H1 (cell line): ENCODE data around the gene EPB42. TPM values are rescaled to one million over a fixed set of nuclear protein-coding genes. Genes with fewer than 3 reads are reported as not detected.

ENCODE experiments used
- CTCF ChIA-PET: fragments of 300-600 bp; sonication (Branson Sonifier 250); formaldehyde crosslinking; loops from one replicate; lab custom pipeline; 2021; ENCODE audit not compliant: partially characterized antibody; lab: Charles Lee
- POLR2A ChIA-PET: fragments of 300-600 bp; sonication (Branson Sonifier 250); formaldehyde crosslinking; loops from one replicate; lab custom pipeline; 2021; ENCODE audit warnings: inconsistent platforms; ENCODE audit not compliant: partially characterized antibody; lab: Charles Lee
- DNase-seq, 2 experiments: peaks; one replicate each; pipeline versions ENCODE4 v3.0.0 to v3.0.0-alpha.2; 2010 to 2022; ENCODE audit warnings: low spot score in 2 of 2, low read depth in 1 of 2, mixed read lengths in 1 of 2
- FAIRE-seq: peaks from 2 replicates; lab custom pipeline; 2011; peaks lifted over from hg19 to GRCh38; lab: Jason Lieb, UNC
- H2AFZ ChIP-seq: 2 replicates; pipeline ENCODE4 v1.8.1; 2012; ENCODE audit warnings: low read length, inconsistent platforms
- H2AK5ac ChIP-seq: 2 replicates; pipeline ENCODE4 v1.6.1; 2013; ENCODE audit warnings: low read depth, low read length
- H2BK120ac ChIP-seq: replicated peaks from 2 replicates; pipeline ENCODE3; 2013; ENCODE audit warnings: low read depth, low read length, inconsistent platforms
- H2BK12ac ChIP-seq: 2 replicates; pipeline ENCODE4 v1.6.1; 2013; ENCODE audit warnings: low read depth, low read length
- H2BK15ac ChIP-seq: 2 replicates; pipeline ENCODE4 v1.6.1; 2013; ENCODE audit warnings: low read length
- H2BK20ac ChIP-seq: 2 replicates; pipeline ENCODE4 v1.6.1; 2013; ENCODE audit warnings: low read length
- H2BK5ac ChIP-seq: 2 replicates; pipeline ENCODE4 v1.6.1; 2013; ENCODE audit warnings: low read depth, low read length
- H3K14ac ChIP-seq: 2 replicates; pipeline ENCODE4 v1.6.1; 2013; ENCODE audit warnings: inconsistent platforms; ENCODE audit not compliant: insufficient read length
- H3K18ac ChIP-seq: 2 replicates; pipeline ENCODE4 v1.6.1; 2013; ENCODE audit warnings: low read length; ENCODE audit errors: extremely low read depth
- H3K23ac ChIP-seq: 2 replicates; pipeline ENCODE4 v1.6.1; 2013; ENCODE audit warnings: inconsistent platforms; ENCODE audit not compliant: insufficient read length
- H3K23me2 ChIP-seq: 2 replicates; pipeline ENCODE4 v1.6.1; 2013; ENCODE audit warnings: low read depth, low read length
- H3K27ac ChIP-seq: 2 replicates; pipeline ENCODE4 v1.6.1; 2011; ENCODE audit warnings: low read depth, low read length, inconsistent platforms
- H3K27me3 ChIP-seq, 4 experiments: replicated peaks in 1 of 4; 1 replicate in 1 of 4; 2 replicates in 3 of 4; pipeline versions ENCODE4 v1.6.1 to v1.8.1; 2011 to 2013; ENCODE audit warnings: low read length in 3 of 4, mild to moderate bottlenecking in 3 of 4, inconsistent platforms in 2 of 4, mixed read lengths in 2 of 4, moderate library complexity in 1 of 4; ENCODE audit not compliant: control insufficient read depth in 3 of 4, insufficient read depth in 3 of 4; ENCODE audit errors: extremely low read depth in 1 of 4
- H3K36me3 ChIP-seq, 4 experiments: 2 replicates each; pipeline versions ENCODE4 v1.6.1 to v1.8.1; 2011 to 2013; ENCODE audit warnings: mild to moderate bottlenecking in 4 of 4, low read length in 3 of 4, moderate library complexity in 2 of 4, control low read depth in 1 of 4, inconsistent platforms in 1 of 4; ENCODE audit not compliant: insufficient read depth in 4 of 4, control insufficient read depth in 2 of 4
- H3K4ac ChIP-seq: replicated peaks from 2 replicates; pipeline ENCODE3; 2013; ENCODE audit warnings: low read length, low read depth, mixed read lengths, inconsistent platforms; ENCODE audit not compliant: insufficient read length
- H3K4me1 ChIP-seq, 4 experiments: replicated peaks in 1 of 4; 1 replicate in 1 of 4; 2 replicates in 3 of 4; pipeline versions ENCODE4 v1.6.1 to v1.8.1; 2011 to 2013; ENCODE audit warnings: low read length in 3 of 4, inconsistent platforms in 2 of 4, mixed read lengths in 1 of 4; ENCODE audit not compliant: insufficient read depth in 4 of 4, control insufficient read depth in 3 of 4
- H3K4me2 ChIP-seq, 2 experiments: 2 replicates each; pipeline versions ENCODE4 v1.6.1 to v1.8.1; 2011 to 2013; ENCODE audit warnings: low read depth in 2 of 2, low read length in 2 of 2, control low read depth in 1 of 2, inconsistent platforms in 1 of 2, mild to moderate bottlenecking in 1 of 2; ENCODE audit not compliant: insufficient read depth in 1 of 2
- H3K4me3 ChIP-seq, 4 experiments: fragments of 200-600, 300-600 bp in 1 of 4; sonication (generic), shearing (Covaris generic), sonication (Bioruptor Twin) in 1 of 4; 2 replicates each; pipeline versions ENCODE4 v1.5.1 to v1.8.1; 2011 to 2016; ENCODE audit warnings: low read length in 4 of 4, low read depth in 3 of 4, control low read depth in 2 of 4, inconsistent platforms in 2 of 4, mild to moderate bottlenecking in 2 of 4, mixed read lengths in 1 of 4, moderate library complexity in 1 of 4; ENCODE audit not compliant: insufficient read depth in 2 of 4; ENCODE audit errors: extremely low read depth in 1 of 4
- H3K56ac ChIP-seq: replicated peaks from 2 replicates; pipeline ENCODE3; 2013; ENCODE audit warnings: low read depth, mild to moderate bottlenecking, mixed read lengths, low read length, inconsistent platforms; ENCODE audit not compliant: insufficient read length
- H3K79me1 ChIP-seq: 2 replicates; pipeline ENCODE4 v1.6.1; 2013; ENCODE audit warnings: low read depth, low read length, control low read depth
- H3K79me2 ChIP-seq, 2 experiments: 2 replicates each; pipeline versions ENCODE4 v1.6.1 to v1.8.1; 2012 to 2013; ENCODE audit warnings: low read length in 2 of 2, mild to moderate bottlenecking in 2 of 2, inconsistent platforms in 1 of 2; ENCODE audit not compliant: insufficient read depth in 2 of 2, control insufficient read depth in 1 of 2
- H3K9ac ChIP-seq, 4 experiments: replicated peaks in 1 of 4; 1 replicate in 1 of 4; 2 replicates in 3 of 4; pipeline versions ENCODE4 v1.6.1 to v1.8.1; 2011 to 2013; ENCODE audit warnings: low read depth in 3 of 4, low read length in 3 of 4, control low read depth in 2 of 4, mild to moderate bottlenecking in 2 of 4, moderate library complexity in 2 of 4, inconsistent platforms in 1 of 4; ENCODE audit errors: extremely low read depth in 1 of 4
- H3K9me3 ChIP-seq, 2 experiments: 2 replicates each; pipeline versions ENCODE4 v1.6.1 to v1.8.1; 2012 to 2013; ENCODE audit warnings: mild to moderate bottlenecking in 2 of 2, moderate library complexity in 2 of 2, control low read depth in 1 of 2, inconsistent platforms in 1 of 2, low read depth in 1 of 2, low read length in 1 of 2, mixed read lengths in 1 of 2; ENCODE audit not compliant: insufficient read depth in 2 of 2
- H4K20me1 ChIP-seq, 2 experiments: replicated peaks in 1 of 2; 2 replicates each; pipeline versions ENCODE3 to v1.8.1; 2011 to 2013; ENCODE audit warnings: inconsistent platforms in 2 of 2, low read length in 2 of 2, mild to moderate bottlenecking in 1 of 2; ENCODE audit not compliant: insufficient read depth in 2 of 2, control insufficient read depth in 1 of 2
- H4K5ac ChIP-seq: 2 replicates; pipeline ENCODE4 v1.6.1; 2013; ENCODE audit warnings: low read length, low read depth, mixed read lengths, inconsistent platforms; ENCODE audit not compliant: insufficient read length
- H4K8ac ChIP-seq: 2 replicates; pipeline ENCODE4 v1.8.0; 2013; ENCODE audit warnings: mild to moderate bottlenecking, moderate library complexity, low read length, inconsistent platforms; ENCODE audit not compliant: insufficient read depth; ENCODE audit errors: extremely low read depth
- H4K91ac ChIP-seq: replicated peaks from 2 replicates; pipeline ENCODE3; 2013; ENCODE audit warnings: low read length, mixed read lengths, inconsistent platforms; ENCODE audit not compliant: insufficient read length
- SAP30 ChIP-seq: fragments of 300-600 bp; sonication (generic); IDR thresholded peaks from 2 replicates; pipeline ENCODE4 v1.7.1; 2012; ENCODE audit warnings: low read length, moderate library complexity, mild to moderate bottlenecking, inconsistent platforms; ENCODE audit not compliant: insufficient read depth, insufficient replicate concordance
- SIN3A ChIP-seq, 2 experiments: IDR thresholded peaks in 1 of 2; conservative IDR thresholded peaks in 1 of 2; 2 replicates each; pipeline ENCODE4 v1.6.1; 2011 to 2012; ENCODE audit warnings: low read length in 2 of 2, improper control_type of control experiment in 1 of 2, low read depth in 1 of 2, mild to moderate bottlenecking in 1 of 2
- SP4 ChIP-seq: IDR thresholded peaks from 2 replicates; pipeline ENCODE4 v1.6.1; 2012; ENCODE audit warnings: low read length, inconsistent platforms
- WGBS, 2 experiments: shearing (Covaris generic) in 1 of 2; methylation state at CpG; one replicate each; pipeline versions ENCODE4 v1.1.6 to v1.1.7; 2013 to 2015; ENCODE audit warnings: low lambda C conversion rate in 2 of 2, mixed read lengths in 2 of 2, inconsistent platforms in 1 of 2, low coverage in 1 of 2, missing lambda C conversion rate in 1 of 2; ENCODE audit not compliant: insufficient replicate concordance in 2 of 2, insufficient coverage in 1 of 2, insufficient read length in 1 of 2; ENCODE audit errors: extremely low coverage in 1 of 2, missing lambda C conversion rate in 1 of 2; 5-methylcytosine and 5-hydroxymethylcytosine counted together
- polyA plus RNA-seq, 7 experiments: library from polyadenylated mRNA; depleted of rRNA in 3 of 7; stranded (reverse) in 5 of 7; unstranded in 2 of 7; fragments of >200 nt in 5 of 7; fragments of 200-250 nt in 2 of 7; gene quantifications; 1 replicate in 5 of 7; 2 replicates in 1 of 7; 4 replicates in 1 of 7; pipeline versions ENCODE4 v1.2.1 to v1.2.3, GENCODE V29; 2011 to 2013; ENCODE audit warnings: missing spikeins in 2 of 7, mixed read lengths in 2 of 7
- total RNA-seq: library from RNA; stranded (reverse); fragmentation: NEBNext Ultra II Directional; extraction: Animal tissue kit (Norgen Biotek cat#: 25700); gene quantifications from 2 replicates; pipeline ENCODE4 v1.2.1, GENCODE V29; 2021

The EPB42 gene
- total and polyA plus RNA-seq, 2 of the 8 experiments (the other 6 are each of a cell fraction or from before 2014, with no cell fraction given): not detected

DNA sequence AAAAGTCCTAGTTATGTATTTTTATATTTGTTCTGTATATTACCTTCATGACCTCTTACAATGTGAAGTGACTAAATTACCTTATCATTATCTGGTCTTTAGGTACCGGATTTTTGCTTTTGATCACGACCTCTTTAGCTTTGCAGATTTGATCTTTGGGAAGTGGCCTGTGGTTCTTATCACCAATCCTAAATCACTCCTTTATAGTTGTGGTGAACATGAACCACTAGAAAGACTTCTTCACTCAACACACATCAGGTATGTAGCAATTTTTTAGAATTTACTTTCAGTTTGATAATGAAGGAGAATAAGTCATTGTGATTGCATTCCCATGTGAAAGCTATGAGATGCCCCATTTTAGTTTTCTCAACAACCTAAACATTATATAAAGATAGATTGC, 69.1 kb downstream of the EPB42 start:
- no peak overlapping the region for H3K18ac ChIP-seq
- H2AFZ ChIP-seq: no peak overlapping the region
- no peak overlapping the region for H4K5ac ChIP-seq
- TF ChIP-seq SP4 (no peak), SIN3A (conservative IDR thresholded peaks at IDR 0.05 in 1 of 2, IDR thresholded peaks at IDR 0.05 in 1 of 2; ENCODE audit: low read depth in 1 of 2, low read length in 2 of 2) (no peak), SAP30 (no peak)
- no peaks in the 10 kb centered on the region for H3K27me3 ChIP-seq
- no peak overlapping the region for H3K4me2 ChIP-seq
- H3K4me1 ChIP-seq: no peaks in the 10 kb centered on the region
- H3K23ac ChIP-seq: no peak overlapping the region
- H2BK120ac ChIP-seq: no peak overlapping the region
- POLR2A ChIA-PET: interaction anchor here (0.6 kb wide), 1 partner anchor 15 kb away, joined by 4 read pairs; no protein-coding TSS in a partner anchor
- no peak overlapping the region for H2BK5ac ChIP-seq
- no peaks in the 10 kb centered on the region for H3K79me2 ChIP-seq
- no peak overlapping the region for H3K4ac ChIP-seq
- H3K9me3 ChIP-seq: no peaks in the 10 kb centered on the region
- no peak overlapping the region for H2BK12ac ChIP-seq
- H2AK5ac ChIP-seq: no peak overlapping the region
- H3K4me3 ChIP-seq: no peak overlapping the region
- no peak overlapping the region for H2BK15ac ChIP-seq
- no peak overlapping the region for H3K9ac ChIP-seq
- H3K36me3 ChIP-seq: no peaks in the 10 kb centered on the region
- CTCF ChIA-PET: no interaction called here
- FAIRE-seq: no peak
- no peak overlapping the region for H3K56ac ChIP-seq
- WGBS, 2 experiments: 98% methylated on average over 2 of the region's 2 CpGs; no CpG with 5 or more reads in 1 of the 2 experiments
- no peaks in the 10 kb centered on the region for H3K79me1 ChIP-seq
- H3K14ac ChIP-seq: no peak overlapping the region
- H4K20me1 ChIP-seq: no peaks in the 10 kb centered on the region
- H3K27ac ChIP-seq: no peak overlapping the region
- no peak overlapping the region for H4K91ac ChIP-seq
- no peak overlapping the region for H2BK20ac ChIP-seq
- H3K23me2 ChIP-seq: no peaks in the 10 kb centered on the region
- DNase-seq: no peak
- H4K8ac ChIP-seq: no peak overlapping the region
